Thymus (tissue), 11 donors: ENCODE results near the gene SMPD1. TPM values are rescaled to one million over a fixed set of nuclear protein-coding genes. Genes with fewer than 3 reads are reported as not detected.

ENCODE experiments used
- DNase-seq, 9 donors: peaks; one replicate each; pipeline ENCODE4 v3.0.0-alpha.2; 2013; ENCODE audit warnings: low spot score in 9 of 9, low read depth in 6 of 9, missing footprints in 1 of 9
- H3K27ac ChIP-seq, 2 donors: one replicate each; pipeline ENCODE4 v1.5.1; 2013; ENCODE audit warnings: control low read depth in 1 of 2, low read depth in 1 of 2, low read length in 1 of 2, mild to moderate bottlenecking in 1 of 2, moderate library complexity in 1 of 2
- H3K27me3 ChIP-seq, 2 donors: one replicate each; pipeline ENCODE4 v1.5.1; 2013; ENCODE audit warnings: low read length in 1 of 2; ENCODE audit not compliant: control insufficient read depth in 2 of 2, insufficient read depth in 1 of 2
- H3K36me3 ChIP-seq, 2 donors: one replicate each; pipeline ENCODE4 v1.5.1; 2013; ENCODE audit warnings: low read length in 1 of 2, mild to moderate bottlenecking in 1 of 2, moderate library complexity in 1 of 2; ENCODE audit not compliant: control insufficient read depth in 2 of 2, insufficient read depth in 2 of 2
- H3K4me1 ChIP-seq, 2 donors: one replicate each; pipeline ENCODE4 v1.5.1; 2013; ENCODE audit warnings: low read length in 2 of 2; ENCODE audit not compliant: control insufficient read depth in 2 of 2, insufficient read depth in 2 of 2
- H3K4me3 ChIP-seq, 2 donors: one replicate each; pipeline ENCODE4 v1.5.1; 2013; ENCODE audit warnings: low read length in 2 of 2, control low read depth in 1 of 2, mild to moderate bottlenecking in 1 of 2
- H3K9me3 ChIP-seq, 2 donors: one replicate each; pipeline ENCODE4 v1.5.1; 2013; ENCODE audit warnings: low read length in 1 of 2, mild to moderate bottlenecking in 1 of 2; ENCODE audit not compliant: control insufficient read depth in 2 of 2, insufficient read depth in 1 of 2
- WGBS: extraction: QIAGEN DNeasy Blood & Tissue Kit; methylation state at CpG from one replicate; pipeline ENCODE4 v1.1.7; 2013; 5-methylcytosine and 5-hydroxymethylcytosine counted together
- polyA plus RNA-seq: library from polyadenylated mRNA; stranded (reverse); fragments of 200-250 nt; gene quantifications from one replicate; pipeline ENCODE4 v1.2.3, GENCODE V29; 2013
- total RNA-seq: library from RNA; stranded (reverse); fragments of 120-200 nt; gene quantifications from one replicate; pipeline ENCODE4 v1.2.4, GENCODE V29; 2013
- donor health status: healthy.

The SMPD1 gene
- total and polyA plus RNA-seq, 2 donors = 17.4 to 68.8 TPM

GRCh38 chr11:6417907-6418556 lies 27.8 kb downstream of the SMPD1 start:
- Histone ChIP-seq H3K27ac (peak overlapping the region; percentile 26 to 90), H3K36me3 (no peaks in the 10 kb centered on the region), H3K4me3 (peak overlapping the region; percentile 64 to 97), H3K27me3 (peaks cover 5 to 52% of the 10 kb centered on the region in 2 donors), H3K9me3 (peaks cover 0 to 3% of the 10 kb centered on the region in 2 donors), H3K4me1 (peaks cover 41 to 42% of the 10 kb centered on the region in 2 donors)
- WGBS = 79% methylated on average over 7 of the region's 7 CpGs
- DNase-seq = no peak

- Histone ChIP-seq H3K4me3 (peak overlapping the region; percentile 64 to 97), H3K27ac (peak overlapping the region; percentile 26 to 90), H3K36me3 (no peaks in the 10 kb centered on the region), H3K9me3 (peaks cover 0 to 3% of the 10 kb centered on the region in 2 donors), H3K27me3 (peaks cover 7 to 56% of the 10 kb centered on the region in 2 donors), H3K4me1 (peaks cover 36 to 41% of the 10 kb centered on the region in 2 donors)
- DNase-seq = no peak
- 7% methylated on average over 38 of the region's 38 CpGs for WGBS
These were observed 28.3 kb downstream of the SMPD1 start for GRCh38 chr11:6418557-6419008.

- peaks cover 9 to 59% of the 10 kb centered on the region in 2 donors for H3K27me3 ChIP-seq
- DNase-seq = peak in 6 of 9 donors; percentile 66 to 89 (median 74)
- peak within 1 kb of the TSS; percentile 26 to 90 for H3K27ac ChIP-seq
- under 1% methylated on average over 75 of the region's 75 CpGs for WGBS
- H3K4me1 ChIP-seq = peaks cover 31 to 36% of the 10 kb centered on the region in 2 donors
- peaks cover 0 to 3% of the 10 kb centered on the region in 2 donors for H3K9me3 ChIP-seq
- H3K4me3 ChIP-seq = peak within 1 kb of the TSS; percentile 64 to 97
- H3K36me3 ChIP-seq = no peaks in the 10 kb centered on the region
These were observed 28.8 kb downstream of the SMPD1 start, which contains the start of gene APBB1 for GRCh38 chr11:6419009-6419631. APBB1 (minus strand) TSS chr11:6419094; CDS start chr11:6411347, 7,747 bp downstream.

GRCh38 chr11:6420677-6421076 lies 30.4 kb downstream of the SMPD1 start:
- no peaks in the 10 kb centered on the region for H3K9me3 ChIP-seq
- H3K36me3 ChIP-seq = no peaks in the 10 kb centered on the region
- H3K4me3 ChIP-seq = no peak overlapping the region
- peaks cover 15 to 22% of the 10 kb centered on the region in 2 donors for H3K4me1 ChIP-seq
- H3K27ac ChIP-seq = no peak overlapping the region
- H3K27me3 ChIP-seq = peaks cover 9 to 68% of the 10 kb centered on the region in 2 donors
- no peak for DNase-seq
- 97% methylated on average over 3 of the region's 3 CpGs for WGBS

- H3K27me3 ChIP-seq = peaks cover 6 to 29% of the 10 kb centered on the region in 2 donors
- H3K9me3 ChIP-seq = no peaks in the 10 kb centered on the region
- H3K4me3 ChIP-seq = no peak overlapping the region
- no peaks in the 10 kb centered on the region for H3K4me1 ChIP-seq
- DNase-seq = no peak
- no peaks in the 10 kb centered on the region for H3K36me3 ChIP-seq
- no peak overlapping the region for H3K27ac ChIP-seq
These were observed 37.2 kb downstream of the SMPD1 start for GRCh38 chr11:6427516-6427915.

- DNase-seq = no peak
- peaks cover 0 to 2% of the 10 kb centered on the region in 2 donors for H3K4me1 ChIP-seq
- no peaks in the 10 kb centered on the region for H3K9me3 ChIP-seq
- H3K36me3 ChIP-seq = no peaks in the 10 kb centered on the region
- H3K27ac ChIP-seq = no peak overlapping the region
- H3K27me3 ChIP-seq = peaks cover 0 to 2% of the 10 kb centered on the region in 2 donors
- H3K4me3 ChIP-seq = no peak overlapping the region
- 94% methylated on average over 3 of the region's 3 CpGs for WGBS
These were observed 41.6 kb downstream of the SMPD1 start for GRCh38 chr11:6431861-6432260.

GRCh38 chr11:6433998-6434660 lies 43.9 kb downstream of the SMPD1 start:
- WGBS = 92% methylated on average over 5 of the region's 5 CpGs
- H3K4me3 ChIP-seq = no peak overlapping the region
- no peaks in the 10 kb centered on the region for H3K36me3 ChIP-seq
- H3K9me3 ChIP-seq = no peaks in the 10 kb centered on the region
- no peak for DNase-seq
- H3K27ac ChIP-seq = no peak overlapping the region
- no peaks in the 10 kb centered on the region for H3K27me3 ChIP-seq
- peaks cover 11 to 14% of the 10 kb centered on the region in 2 donors for H3K4me1 ChIP-seq

- Histone ChIP-seq H3K9me3 (no peaks in the 10 kb centered on the region), H3K36me3 (no peaks in the 10 kb centered on the region), H3K4me3 (no peak overlapping the region), H3K27me3 (no peaks in the 10 kb centered on the region), H3K4me1 (peaks cover 16 to 23% of the 10 kb centered on the region in 2 donors), H3K27ac (no peak overlapping the region)
- WGBS = 98% methylated on average over 12 of the region's 12 CpGs
- DNase-seq = no peak
These were observed 47.1 kb downstream of the SMPD1 start for GRCh38 chr11:6437423-6437822.

GRCh38 chr11:6437993-6438392 lies 47.7 kb downstream of the SMPD1 start:
- peak in 1 of 9 donors; percentile 47 for DNase-seq
- Histone ChIP-seq H3K9me3 (no peaks in the 10 kb centered on the region), H3K27me3 (no peaks in the 10 kb centered on the region), H3K36me3 (no peaks in the 10 kb centered on the region), H3K4me3 (no peak overlapping the region), H3K4me1 (peaks cover 16 to 24% of the 10 kb centered on the region in 2 donors), H3K27ac (no peak overlapping the region)
- 44% methylated on average over 3 of the region's 3 CpGs for WGBS
